ENCODE results near the gene REC114. TPM values are rescaled to one million over a fixed set of nuclear protein-coding genes. Genes with fewer than 3 reads are reported as not detected.
"Not testable (repeated sequence)": the region's sequence is repeated elsewhere in the genome, so short reads cannot be mapped to it uniquely, and the experiment has no call there.

Gene REC114
- total and polyA plus RNA-seq, 11 donors, result 0.23 to 0.82 (median 0.48) TPM; not detected in 7

DNA sequence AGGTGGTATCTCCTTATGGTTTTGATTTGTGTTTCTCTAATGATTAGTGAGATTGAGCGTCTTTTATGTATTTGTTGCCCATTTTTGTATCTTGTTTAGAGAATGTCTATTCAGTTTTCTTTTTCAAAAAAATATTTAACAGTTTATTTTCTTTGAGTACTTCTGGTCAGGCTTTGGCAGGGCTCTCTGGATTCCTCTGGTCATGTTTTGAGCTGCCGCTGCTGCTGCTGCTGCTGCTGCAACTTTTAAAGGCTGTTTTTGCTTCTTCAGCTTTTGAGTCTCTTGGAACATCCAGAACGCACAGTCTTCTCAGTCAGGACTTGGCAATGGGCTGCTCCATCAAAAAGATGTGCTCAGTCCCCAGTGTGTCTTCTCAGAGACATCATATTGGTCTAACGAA is 40.1 kb downstream of the REC114 start:
- Histone ChIP-seq H3K36me3 (no peaks in the 10 kb centered on the region), H3K27me3 (peaks cover 0 to 3% (median 0%) of the 10 kb centered on the region in 9 donors), H3K9me3 (no peaks in the 10 kb centered on the region), H3K4me1 (peaks cover 0 to 12% (median 2%) of the 10 kb centered on the region in 12 donors), H3K27ac (no peak overlapping the region), H3K4me3 (no peak overlapping the region)
- intact Hi-C loops (cut with DNase I), result no loop called here
- WGBS, 4 donors, result 72 to 91% (median 84%) methylated on average over 4 of the region's 4 CpGs
- TF ChIP-seq POLR2A (IDR thresholded peaks at IDR 0.05), result no peak
- TF ChIP-seq, protein P1, sequence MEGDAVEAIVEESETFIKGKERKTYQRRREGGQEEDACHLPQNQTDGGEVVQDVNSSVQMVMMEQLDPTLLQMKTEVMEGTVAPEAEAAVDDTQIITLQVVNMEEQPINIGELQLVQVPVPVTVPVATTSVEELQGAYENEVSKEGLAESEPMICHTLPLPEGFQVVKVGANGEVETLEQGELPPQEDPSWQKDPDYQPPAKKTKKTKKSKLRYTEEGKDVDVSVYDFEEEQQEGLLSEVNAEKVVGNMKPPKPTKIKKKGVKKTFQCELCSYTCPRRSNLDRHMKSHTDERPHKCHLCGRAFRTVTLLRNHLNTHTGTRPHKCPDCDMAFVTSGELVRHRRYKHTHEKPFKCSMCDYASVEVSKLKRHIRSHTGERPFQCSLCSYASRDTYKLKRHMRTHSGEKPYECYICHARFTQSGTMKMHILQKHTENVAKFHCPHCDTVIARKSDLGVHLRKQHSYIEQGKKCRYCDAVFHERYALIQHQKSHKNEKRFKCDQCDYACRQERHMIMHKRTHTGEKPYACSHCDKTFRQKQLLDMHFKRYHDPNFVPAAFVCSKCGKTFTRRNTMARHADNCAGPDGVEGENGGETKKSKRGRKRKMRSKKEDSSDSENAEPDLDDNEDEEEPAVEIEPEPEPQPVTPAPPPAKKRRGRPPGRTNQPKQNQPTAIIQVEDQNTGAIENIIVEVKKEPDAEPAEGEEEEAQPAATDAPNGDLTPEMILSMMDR (IDR thresholded peaks at IDR 0.05), result no peak
- ATAC-seq (no peak), DNase-seq (no peak)

DNA sequence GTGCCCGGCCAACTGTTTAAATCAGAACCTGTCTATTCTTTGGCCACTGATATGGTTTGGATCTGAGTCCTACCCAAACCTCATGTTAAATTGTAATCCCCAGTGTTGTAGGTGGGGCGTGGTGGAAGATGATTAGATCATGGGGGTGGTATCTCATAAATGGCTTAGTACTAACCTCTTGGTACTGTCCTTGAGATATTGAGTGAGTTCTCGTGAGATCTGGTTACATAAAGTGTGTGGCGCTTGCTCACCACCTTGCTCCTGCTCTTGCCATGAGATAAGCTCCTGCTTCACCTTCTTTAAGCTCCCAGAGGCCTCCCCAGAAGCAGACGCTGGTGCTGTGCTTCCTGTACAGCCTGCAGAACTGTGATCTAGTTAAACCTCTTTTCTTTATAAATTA is 42.4 kb downstream of the REC114 start:
- ATAC-seq (no peak), DNase-seq (no peak)
- 75 to 83% (median 80%) methylated on average over 5 of the region's 5 CpGs for WGBS, 4 donors
- Histone ChIP-seq H3K4me3 (no peak overlapping the region), H3K36me3 (no peaks in the 10 kb centered on the region), H3K27ac (no peak overlapping the region), H3K9me3 (no peaks in the 10 kb centered on the region), H3K4me1 (peaks cover 0 to 12% (median 2%) of the 10 kb centered on the region in 12 donors), H3K27me3 (no peaks in the 10 kb centered on the region)
- no peak for TF ChIP-seq POLR2A (IDR thresholded peaks at IDR 0.05)
- TF ChIP-seq, protein P1 (IDR thresholded peaks at IDR 0.05), result no peak
- intact Hi-C loops (cut with DNase I), result no loop called here

DNA sequence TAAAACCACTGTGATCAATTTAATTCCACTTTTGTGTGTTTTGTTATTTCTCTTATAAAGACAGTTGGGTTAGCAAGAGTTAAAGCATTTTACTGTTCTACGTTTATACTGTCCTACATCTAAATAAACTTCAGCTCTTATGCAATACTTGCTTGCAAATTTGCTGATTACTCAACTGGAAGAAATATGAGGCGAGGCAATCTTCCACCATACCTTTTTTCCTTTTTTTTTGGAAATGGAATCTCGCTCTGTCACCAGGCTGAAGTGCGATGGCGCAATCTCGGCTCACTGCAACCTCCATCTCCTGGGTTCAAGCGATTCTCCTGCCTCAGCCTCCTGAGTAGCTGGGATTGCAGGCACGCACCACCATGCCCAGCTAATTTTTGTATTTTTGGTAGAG is 42.9 kb downstream of the REC114 start:
- not testable (repeated sequence) for ATAC-seq
- 83 to 86% (median 84%) methylated on average over 8 of the region's 8 CpGs for WGBS, 4 donors

DNA sequence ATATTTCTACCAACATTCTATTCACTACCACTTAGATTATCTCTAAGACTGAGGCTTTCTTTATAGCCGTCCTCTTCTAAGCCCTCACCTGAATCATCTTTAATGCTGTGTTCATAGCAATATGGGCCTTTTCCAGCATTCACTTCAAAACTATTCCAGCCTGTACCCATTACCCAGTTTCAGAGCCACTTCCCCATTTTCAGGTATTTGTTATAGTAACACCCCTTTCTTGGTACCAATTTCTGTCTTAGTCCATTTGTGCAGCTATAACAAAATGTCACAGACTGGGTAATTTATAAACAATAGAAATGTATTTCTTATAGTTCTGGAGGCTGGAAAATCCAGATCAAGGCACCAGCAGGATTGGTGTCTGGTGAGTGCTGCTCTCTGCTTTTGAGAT is 45.7 kb downstream of the REC114 start:
- WGBS, 4 donors, result 83 to 89% (median 86%) methylated on average over 1 of the region's 1 CpG
- H3K4me1 ChIP-seq, result peaks cover 0 to 11% (median 2%) of the 10 kb centered on the region in 12 donors
- H3K27me3 ChIP-seq, result no peaks in the 10 kb centered on the region
- DNase-seq, result no peak
- H3K9me3 ChIP-seq, result no peaks in the 10 kb centered on the region
- TF ChIP-seq, protein P1 (IDR thresholded peaks at IDR 0.05), result no peak
- no peak for TF ChIP-seq POLR2A (IDR thresholded peaks at IDR 0.05)
- intact Hi-C loops (cut with DNase I), result no loop called here
- H3K36me3 ChIP-seq, result no peaks in the 10 kb centered on the region
- no peak overlapping the region for H3K4me3 ChIP-seq
- no peak overlapping the region for H3K27ac ChIP-seq
- no peak for ATAC-seq

More for the DNA sequence above, 42.9 kb downstream of the REC114 start:
- intact Hi-C loops (cut with DNase I); H3K27ac ChIP-seq; H3K27me3 ChIP-seq; DNase-seq; H3K9me3 ChIP-seq; H3K36me3 ChIP-seq; H3K4me3 ChIP-seq: not testable (repeated sequence)
- H3K4me1 ChIP-seq, result peaks cover 0 to 12% (median 2%) of the 10 kb centered on the region in 12 donors

DNA sequence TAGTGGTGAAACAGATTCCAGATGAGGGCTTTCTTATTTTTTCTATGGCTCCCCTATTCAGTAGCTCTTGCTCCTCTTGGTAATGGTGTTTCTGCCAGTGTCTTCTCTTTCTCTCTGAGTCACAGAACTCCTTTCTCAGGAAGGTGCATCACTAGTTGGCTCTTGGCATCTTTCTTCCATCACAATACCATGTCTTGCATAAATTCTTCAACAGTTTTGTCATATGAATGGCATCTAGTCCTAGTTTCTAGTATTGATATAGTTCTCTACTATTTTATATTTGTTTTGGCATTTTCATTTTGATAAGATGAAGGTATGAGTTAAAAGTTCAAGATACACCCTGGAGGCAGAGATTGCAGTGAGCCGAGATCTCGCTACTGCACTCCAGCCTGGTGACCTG is 51.0 kb downstream of the REC114 start:
- intact Hi-C loops (cut with DNase I), result no loop called here
- TF ChIP-seq, protein P1 (IDR thresholded peaks at IDR 0.05), result no peak
- TF ChIP-seq POLR2A (IDR thresholded peaks at IDR 0.05), result no peak
- no peaks in the 10 kb centered on the region for H3K4me1 ChIP-seq
- no peaks in the 10 kb centered on the region for H3K36me3 ChIP-seq
- H3K27me3 ChIP-seq, result no peaks in the 10 kb centered on the region
- DNase-seq (no peak), ATAC-seq (no peak)
- H3K4me3 ChIP-seq, result no peak overlapping the region
- no peak overlapping the region for H3K27ac ChIP-seq
- 94 to 98% (median 96%) methylated on average over 2 of the region's 2 CpGs for WGBS, 4 donors
- no peaks in the 10 kb centered on the region for H3K9me3 ChIP-seq
